GM21528 (cell line): ENCODE measurements around the gene SECISBP2L.
"Not testable (repeated sequence)": the region's sequence is repeated elsewhere in the genome, so short reads cannot be mapped to it uniquely, and the experiment has no call there.

Source experiments
- ATAC-seq: cut with Tn5 transposase; IDR thresholded peaks from one replicate; pipeline ENCODE4 v1.9.1; 2021; ENCODE audit warnings: mild to moderate bottlenecking, moderate library complexity; ENCODE audit not compliant: unreplicated experiment, low FRiP score

The SECISBP2L gene

GRCh38 chr15:49015896-49016295 lies 30.4 kb downstream of the SECISBP2L start:
- no peak for ATAC-seq

GRCh38 chr15:48999314-48999713 lies 46.9 kb downstream of the SECISBP2L start:
- ATAC-seq = no peak

- ATAC-seq = no peak
Measured at GRCh38 chr15:48996276-48996675, 50.0 kb downstream of the SECISBP2L start.

- ATAC-seq = no peak
Measured at GRCh38 chr15:48993380-48993779, 52.9 kb downstream of the SECISBP2L start.

- ATAC-seq = no peak
Measured at GRCh38 chr15:48992545-48992944, 53.7 kb downstream of the SECISBP2L start.

GRCh38 chr15:48992096-48992495 lies 54.1 kb downstream of the SECISBP2L start:
- ATAC-seq = no peak

- ATAC-seq = no peak
Measured at GRCh38 chr15:48989170-48989569, 57.1 kb downstream of the SECISBP2L start.

GRCh38 chr15:48987142-48987541 lies 59.1 kb downstream of the SECISBP2L start:
- no peak for ATAC-seq

GRCh38 chr15:48986240-48986639 lies 60.0 kb downstream of the SECISBP2L start:
- ATAC-seq = no peak

GRCh38 chr15:48985516-48985915 lies 60.7 kb downstream of the SECISBP2L start:
- ATAC-seq = no peak

GRCh38 chr15:48984811-48985352 lies 61.4 kb downstream of the SECISBP2L start:
- ATAC-seq = no peak

- ATAC-seq = no peak
Measured at GRCh38 chr15:48984021-48984710, 62.1 kb downstream of the SECISBP2L start.

- no peak for ATAC-seq
Measured at GRCh38 chr15:48983300-48983699, 62.9 kb downstream of the SECISBP2L start.

- no peak for ATAC-seq
Measured at GRCh38 chr15:48981941-48982340, 64.3 kb downstream of the SECISBP2L start.

GRCh38 chr15:48978638-48979037 lies 67.6 kb downstream of the SECISBP2L start:
- no peak for ATAC-seq

GRCh38 chr15:48976444-48977088 lies 69.7 kb downstream of the SECISBP2L start:
- ATAC-seq = no peak

- ATAC-seq = peak; percentile 96
Measured at GRCh38 chr15:48975472-48976419, 70.5 kb downstream of the SECISBP2L start.

GRCh38 chr15:48974882-48975281 lies 71.4 kb downstream of the SECISBP2L start:
- ATAC-seq = no peak

GRCh38 chr15:48972750-48973503 lies 73.3 kb downstream of the SECISBP2L start:
- ATAC-seq = no peak

- not testable (repeated sequence) for ATAC-seq
Measured at GRCh38 chr15:48970926-48971325, 75.3 kb downstream of the SECISBP2L start.
